GM12873 (cell line): ENCODE measurements around the gene NCAN.

Experiments
- CTCF ChIP-seq: IDR thresholded peaks from 2 replicates; pipeline ENCODE4 v1.5.1; 2012; ENCODE audit warnings: low read depth, mild to moderate bottlenecking, moderate library complexity, low read length, control low read depth; ENCODE audit not compliant: insufficient read depth; ENCODE audit errors: missing control alignments

NCAN gene

GRCh38 chr19:19296953-19297689 is 85.4 kb downstream of the NCAN start:
- no peak for TF ChIP-seq CTCF

DNA sequence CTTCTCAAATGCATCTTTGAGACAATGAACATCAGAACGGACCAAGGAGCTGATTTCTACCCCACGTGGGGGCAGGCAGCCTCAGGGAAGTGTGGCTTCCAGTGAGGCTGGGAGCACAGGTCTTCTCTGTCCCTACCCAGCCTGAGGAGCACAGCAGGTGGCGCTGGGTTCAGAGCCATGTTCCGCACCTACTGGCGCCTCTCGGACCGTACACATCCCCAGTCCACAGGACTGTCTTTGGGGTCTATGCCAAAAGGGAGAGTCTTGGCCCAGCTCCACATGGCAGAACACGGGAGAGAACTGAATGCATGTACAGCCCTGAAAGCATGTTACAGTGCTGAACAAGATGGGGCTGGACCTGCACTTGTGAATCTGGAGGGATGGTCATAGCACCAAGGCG is 86.0 kb downstream of the NCAN start:
- TF ChIP-seq CTCF = no peak

- TF ChIP-seq CTCF = no peak
These were observed 88.9 kb downstream of the NCAN start for GRCh38 chr19:19300613-19301012.
